H9 (cell line): ENCODE data around the gene TTC31. TPM values are rescaled to one million over a fixed set of nuclear protein-coding genes. Genes with fewer than 3 reads are reported as not detected.
A peak's percentile ranks its signal among the peaks of the same experiment; 100 is the strongest.

Experiments used
- DNase-seq: peaks from one replicate; pipeline ENCODE4 v3.0.0-alpha.2; 2017
- H2AFZ ChIP-seq: one replicate; pipeline ENCODE4 v1.6.1; 2013; ENCODE audit warnings: mild to moderate bottlenecking, low read length, control low read depth, moderate library complexity
- H2AK5ac ChIP-seq: 2 replicates; pipeline ENCODE4 v1.6.1; 2013; ENCODE audit warnings: low read length, control low read depth, mixed read lengths; ENCODE audit not compliant: insufficient read length
- H2BK120ac ChIP-seq: one replicate; pipeline ENCODE4 v1.6.1; 2013; ENCODE audit warnings: low read depth, mild to moderate bottlenecking, low read length, control low read depth, inconsistent platforms; ENCODE audit not compliant: poor library complexity, severe bottlenecking
- H2BK12ac ChIP-seq: 2 replicates; pipeline ENCODE4 v1.6.1; 2013; ENCODE audit warnings: low read length, control low read depth, mixed read lengths, low read depth; ENCODE audit not compliant: insufficient read length
- H2BK15ac ChIP-seq: 2 replicates; pipeline ENCODE4 v1.6.1; 2013; ENCODE audit warnings: low read depth, low read length, control low read depth
- H2BK20ac ChIP-seq: one replicate; pipeline ENCODE4 v1.6.1; 2013; ENCODE audit warnings: low read depth, mild to moderate bottlenecking, low read length, control low read depth, inconsistent platforms; ENCODE audit not compliant: poor library complexity, severe bottlenecking
- H2BK5ac ChIP-seq: 2 replicates; pipeline ENCODE4 v1.6.1; 2013; ENCODE audit warnings: low read length, control low read depth, mixed read lengths; ENCODE audit not compliant: insufficient read length
- H3K14ac ChIP-seq: 2 replicates; pipeline ENCODE4 v1.6.1; 2013; ENCODE audit warnings: low read length, control low read depth; ENCODE audit not compliant: insufficient read depth
- H3K18ac ChIP-seq: 2 replicates; pipeline ENCODE4 v1.6.1; 2013; ENCODE audit warnings: low read depth, mild to moderate bottlenecking, mixed read lengths, low read length, control low read depth; ENCODE audit not compliant: insufficient read length
- H3K23ac ChIP-seq: 2 replicates; pipeline ENCODE4 v1.6.1; 2013; ENCODE audit warnings: low read length, control low read depth, mixed read lengths, low read depth; ENCODE audit not compliant: insufficient read length
- H3K23me2 ChIP-seq: 2 replicates; pipeline ENCODE4 v1.6.1; 2013; ENCODE audit warnings: low read depth, mild to moderate bottlenecking, mixed read lengths, low read length, control low read depth; ENCODE audit not compliant: insufficient read length, poor library complexity, severe bottlenecking
- H3K27ac ChIP-seq: 2 replicates; pipeline ENCODE4 v1.5.1; 2013; ENCODE audit warnings: low read length, control low read depth, mixed read lengths, low read depth; ENCODE audit not compliant: insufficient read length
- H3K27me3 ChIP-seq: 2 replicates; pipeline ENCODE4 v1.6.1; 2013; ENCODE audit warnings: low read length, control low read depth, inconsistent platforms; ENCODE audit not compliant: insufficient read depth
- H3K4ac ChIP-seq: 2 replicates; pipeline ENCODE4 v1.6.1; 2013; ENCODE audit warnings: low read depth, mild to moderate bottlenecking, control low read depth, inconsistent platforms, low read length, moderate library complexity
- H3K4me1 ChIP-seq: 2 replicates; pipeline ENCODE4 v1.6.1; 2013; ENCODE audit warnings: low read length, control low read depth, inconsistent platforms; ENCODE audit not compliant: insufficient read depth
- H3K4me2 ChIP-seq: 2 replicates; pipeline ENCODE4 v1.6.1; 2013; ENCODE audit warnings: low read length, control low read depth, mixed read lengths; ENCODE audit not compliant: insufficient read length, insufficient read depth
- H3K56ac ChIP-seq: 2 replicates; pipeline ENCODE4 v1.6.1; 2013; ENCODE audit warnings: low read depth, mild to moderate bottlenecking, mixed read lengths, low read length, control low read depth; ENCODE audit not compliant: insufficient read length
- H3K79me1 ChIP-seq: 2 replicates; pipeline ENCODE4 v1.6.1; 2013; ENCODE audit warnings: low read depth, mild to moderate bottlenecking, moderate library complexity, low read length, control low read depth, inconsistent platforms; ENCODE audit not compliant: insufficient read depth, poor library complexity, severe bottlenecking
- H3K79me2 ChIP-seq: 2 replicates; pipeline ENCODE4 v1.6.1; 2013; ENCODE audit warnings: low read length, control low read depth, inconsistent platforms; ENCODE audit not compliant: insufficient read depth
- H3K9ac ChIP-seq: 2 replicates; pipeline ENCODE4 v1.6.1; 2013; ENCODE audit warnings: low read length, control low read depth, mixed read lengths; ENCODE audit not compliant: insufficient read length; ENCODE audit errors: extremely low read depth
- H3K9me3 ChIP-seq: one replicate; pipeline ENCODE4 v1.6.1; 2013; ENCODE audit warnings: low read depth, low read length, inconsistent platforms; ENCODE audit not compliant: control insufficient read depth
- H3T11ph ChIP-seq: one replicate; pipeline ENCODE4 v1.6.1; 2013; ENCODE audit warnings: mild to moderate bottlenecking, low read length, control low read depth, inconsistent platforms
- H4K20me1 ChIP-seq: one replicate; pipeline ENCODE4 v1.6.1; 2013; ENCODE audit not compliant: control insufficient read depth, insufficient read length, insufficient read depth
- H4K5ac ChIP-seq: 2 replicates; pipeline ENCODE4 v1.6.1; 2013; ENCODE audit warnings: low read depth, mild to moderate bottlenecking, mixed read lengths, low read length, control low read depth; ENCODE audit not compliant: insufficient read length
- H4K8ac ChIP-seq: replicated peaks from 2 replicates; pipeline ENCODE4 v1.6.1; 2013; ENCODE audit warnings: low read length, control low read depth, mixed read lengths, low read depth; ENCODE audit not compliant: insufficient read length
- H4K91ac ChIP-seq: 2 replicates; pipeline ENCODE4 v1.6.1; 2013; ENCODE audit warnings: low read depth, mild to moderate bottlenecking, moderate library complexity, mixed read lengths, low read length, control low read depth; ENCODE audit not compliant: insufficient read length
- H3K27ac Mint-ChIP-seq, 3 experiments: 2 replicates in 2 of 3; 3 replicates in 1 of 3; pipeline ENCODE4 v1.8.0; 2020 to 2021; ENCODE audit warnings: mixed read lengths in 3 of 3, mild to moderate bottlenecking in 1 of 3, moderate library complexity in 1 of 3
- H3K27me3 Mint-ChIP-seq: 2 replicates; pipeline ENCODE4 v1.8.0; 2021; ENCODE audit warnings: low read depth, mild to moderate bottlenecking, moderate library complexity, mixed read lengths
- H3K36me3 Mint-ChIP-seq, 3 experiments: 2 replicates in 2 of 3; 3 replicates in 1 of 3; pipeline ENCODE4 v1.8.0; 2020 to 2021; ENCODE audit warnings: low read depth in 3 of 3, mixed read lengths in 3 of 3; ENCODE audit not compliant: insufficient read depth in 1 of 3
- H3K4me1 Mint-ChIP-seq, 2 experiments: 2 replicates each; pipeline ENCODE4 v1.8.0; 2020; ENCODE audit warnings: mixed read lengths in 2 of 2
- H3K4me3 Mint-ChIP-seq, 2 experiments: 2 replicates in 1 of 2; 3 replicates in 1 of 2; pipeline ENCODE4 v1.8.0; 2020 to 2021; ENCODE audit warnings: mild to moderate bottlenecking in 2 of 2, mixed read lengths in 2 of 2, moderate library complexity in 1 of 2
- H3K9me3 Mint-ChIP-seq, 2 experiments: 2 replicates in 1 of 2; 3 replicates in 1 of 2; pipeline ENCODE4 v1.8.0; 2020; ENCODE audit warnings: mild to moderate bottlenecking in 2 of 2, mixed read lengths in 2 of 2, moderate library complexity in 1 of 2
- CTCF ChIP-seq: fragments of 200-600 bp; sonication (generic); conservative IDR thresholded peaks from 3 replicates; pipeline ENCODE4 v1.8.0; 2021; ENCODE audit warnings: antibody characterized with exemption, mild to moderate bottlenecking
- WGBS: extraction: QIAGEN DNeasy Blood & Tissue Kit; methylation state at CpG from one replicate; pipeline ENCODE4 v1.1.7; 2013; ENCODE audit warnings: missing lambda C conversion rate, low lambda C conversion rate, mixed read lengths; ENCODE audit not compliant: insufficient read length; ENCODE audit errors: extremely low coverage; 5-methylcytosine and 5-hydroxymethylcytosine counted together
- total RNA-seq: library from RNA; stranded (reverse); gene quantifications from 2 replicates; pipeline ENCODE4 v1.2.1, GENCODE V29; 2021

The TTC31 gene
- total RNA-seq, 1 experiment from 2014 or later = 33.3 TPM

- peaks cover 50 to 62% of the 10 kb centered on the region in 2 experiments for H3K4me1 Mint-ChIP-seq
- Histone ChIP-seq H3K23me2 (peaks cover 41% of the 10 kb centered on the region), H2BK12ac (no peak within 1 kb of the TSS), H4K5ac (no peak within 1 kb of the TSS), H4K8ac (no peak within 1 kb of the TSS), H3K9ac (no peak within 1 kb of the TSS), H2BK5ac (no peak within 1 kb of the TSS), H3K79me1 (no peaks in the 10 kb centered on the region), H4K91ac (no peak within 1 kb of the TSS), H2BK120ac (no peak within 1 kb of the TSS), H3K56ac (no peak within 1 kb of the TSS), H3T11ph (no peak within 1 kb of the TSS), H4K20me1 (no peaks in the 10 kb centered on the region), H3K79me2 (no peaks in the 10 kb centered on the region), H2AFZ (no peak within 1 kb of the TSS), H3K23ac (no peak within 1 kb of the TSS), H2AK5ac (no peak within 1 kb of the TSS), H2BK20ac (no peak within 1 kb of the TSS), H3K18ac (no peak within 1 kb of the TSS), H2BK15ac (no peak within 1 kb of the TSS), H3K27me3 (peaks cover 87% of the 10 kb centered on the region), H3K27ac (no peak within 1 kb of the TSS), H3K14ac (no peak within 1 kb of the TSS), H3K4me1 (peaks cover 2% of the 10 kb centered on the region; the same call in 1 of the 2 replicates), H3K9me3 (no peaks in the 10 kb centered on the region), H3K4ac (no peak within 1 kb of the TSS), H3K4me2 (peak within 1 kb of the TSS; percentile 59)
- no peak for DNase-seq
- no peak for TF ChIP-seq CTCF
- H3K4me3 Mint-ChIP-seq = peak within 1 kb of the TSS; percentile 75 to 82
- H3K36me3 Mint-ChIP-seq = peaks cover 2 to 8% (median 6%) of the 10 kb centered on the region in 3 experiments; a peak in 6 of 7 replicates
- peaks cover 100% of the 10 kb centered on the region for H3K27me3 Mint-ChIP-seq
- H3K27ac Mint-ChIP-seq = 0 out of 7 replicates have a peak within 1 kb of the TSS, but pooled peaks of 2 of the 3 experiments have one; percentile 29 to 31
- WGBS = no CpG with 5 or more reads among the region's 65 CpGs
- peaks cover 2 to 3% of the 10 kb centered on the region in 2 experiments; a peak in 3 of 5 replicates for H3K9me3 Mint-ChIP-seq
Observed at GRCh38 chr2:74499267-74499939, 16.5 kb downstream of the TTC31 start, which contains the start of gene LBX2. TSS of gene LBX2 (minus strand) at chr2:74499603. CDS start at chr2:74499537, 66 bp downstream.
